K562 (cell line): ENCODE measurements around the gene LILRB3. TPM values are rescaled to one million over a fixed set of nuclear protein-coding genes. Genes with fewer than 3 reads are reported as not detected.
"Not testable (repeated sequence)": the region's sequence is repeated elsewhere in the genome, so short reads cannot be mapped to it uniquely, and the experiment has no call there.

ENCODE experiments used
- ATAC-seq: fragments of 200-7000 bp; cut with Tn5 transposase; 3 replicates; pipeline ENCODE4 v1.9.1; 2020; ENCODE audit warnings: moderate library complexity
- BruUV-seq: library from RNA; stranded (reverse); fragments of 400-500 nt; replicated peaks from 2 replicates; lab custom pipeline; 2021; lab: Mats Ljungman, UMichigan
- CTCF ChIA-PET: fragments of 300-600 bp; formaldehyde crosslinking; extraction: SDS; loops from one replicate; lab custom pipeline; 2021; ENCODE audit warnings: low intra/inter-chr PET ratio; lab: Yijun Ruan, JAX
- POLR2A ChIA-PET: fragments of 300-600, 350-650 bp; sonication (Branson Sonifier 250); formaldehyde crosslinking; extraction: SDS; loops from one replicate; lab custom pipeline; 2021; ENCODE audit warnings: antibody characterized with exemption, inconsistent platforms; lab: Yijun Ruan, JAX
- DNase-seq, 4 experiments: peaks; one replicate each; pipeline versions ENCODE4 v3.0.0 to v3.0.0-alpha.2; 2011 to 2018; ENCODE audit warnings: low spot score in 3 of 4, mixed read lengths in 3 of 4; ENCODE audit errors: extremely low read depth in 1 of 4
- FAIRE-seq: peaks from 2 replicates; lab custom pipeline; 2011; peaks lifted over from hg19 to GRCh38; lab: Jason Lieb, UNC
- H2AFZ ChIP-seq: 2 replicates; pipeline ENCODE4 v1.6.0; 2011; ENCODE audit warnings: low read depth, low read length, control low read depth, inconsistent platforms
- H3K27ac ChIP-seq: fragments of 200-600 bp; 3 replicates; pipeline ENCODE4 v1.8.0; 2011; ENCODE audit warnings: low read depth, mild to moderate bottlenecking, control low read depth, inconsistent platforms, low read length, moderate library complexity, mixed read lengths; ENCODE audit errors: extremely low read depth
- H3K27me3 ChIP-seq, 2 experiments: fragments of 300-600 bp in 1 of 2; 2 replicates in 1 of 2; 3 replicates in 1 of 2; pipeline versions ENCODE4 v1.6.0 to v1.8.0; 2011; ENCODE audit warnings: inconsistent platforms in 2 of 2, low read length in 2 of 2, mild to moderate bottlenecking in 1 of 2, mixed read lengths in 1 of 2, moderate library complexity in 1 of 2; ENCODE audit not compliant: control insufficient read depth in 2 of 2, insufficient read depth in 2 of 2
- H3K36me3 ChIP-seq: fragments of 300-600 bp; 3 replicates; pipeline ENCODE4 v1.8.0; 2011; ENCODE audit warnings: mild to moderate bottlenecking, low read length, inconsistent platforms; ENCODE audit not compliant: control insufficient read depth, insufficient read depth
- H3K4me1 ChIP-seq, 2 experiments: fragments of 200-600 bp in 1 of 2; replicated peaks in 1 of 2; 2 replicates in 1 of 2; 3 replicates in 1 of 2; pipeline versions ENCODE4 v1.5.1 to v1.8.0; 2011; ENCODE audit warnings: inconsistent platforms in 2 of 2, low read length in 2 of 2, mild to moderate bottlenecking in 1 of 2, mixed read lengths in 1 of 2, moderate library complexity in 1 of 2; ENCODE audit not compliant: control insufficient read depth in 2 of 2, insufficient read depth in 2 of 2
- H3K4me2 ChIP-seq: 2 replicates; pipeline ENCODE4 v1.6.1; 2011; ENCODE audit warnings: low read length, control low read depth, inconsistent platforms, mixed read lengths; ENCODE audit not compliant: insufficient read depth
- H3K4me3 ChIP-seq: fragments of 200-600 bp; sonication (generic), shearing (Covaris generic); 2 replicates; pipeline ENCODE4 v1.5.1; 2016; ENCODE audit warnings: control low read depth, inconsistent platforms
- H3K79me2 ChIP-seq: fragments of 200-600 bp; 3 replicates; pipeline ENCODE4 v1.8.0; 2011; ENCODE audit warnings: low read length, inconsistent platforms; ENCODE audit not compliant: control insufficient read depth, insufficient read depth
- H3K9ac ChIP-seq, 2 experiments: 2 replicates each; pipeline versions ENCODE4 v1.6.0 to v1.6.1; 2011; ENCODE audit warnings: low read depth in 2 of 2, low read length in 2 of 2, control low read depth in 1 of 2, inconsistent platforms in 1 of 2, mild to moderate bottlenecking in 1 of 2, mixed read lengths in 1 of 2; ENCODE audit not compliant: insufficient read depth in 1 of 2
- H3K9me1 ChIP-seq: one replicate; pipeline ENCODE4 v1.6.0; 2011; ENCODE audit warnings: inconsistent platforms, mild to moderate bottlenecking, low read length, moderate library complexity; ENCODE audit not compliant: control insufficient read depth, insufficient read depth
- H3K9me3 ChIP-seq: replicated peaks from 2 replicates; pipeline ENCODE4 v1.5.1; 2011; ENCODE audit warnings: low read depth, low read length, inconsistent platforms; ENCODE audit not compliant: control insufficient read depth, insufficient read depth
- H4K20me1 ChIP-seq: replicated peaks from 2 replicates; pipeline ENCODE4 v1.6.1; 2011; ENCODE audit warnings: low read length, inconsistent platforms, mixed read lengths; ENCODE audit not compliant: control insufficient read depth, insufficient read depth
- ADNP ChIP-seq: fragments of 200-800 bp; sonication (Bioruptor generic); IDR thresholded peaks from 2 replicates; pipeline ENCODE4 v1.6.1; 2016; ENCODE audit warnings: missing genetic modification characterization, missing compliant biosample characterization
- FOXO4 ChIP-seq: fragments of 450-650 bp; formaldehyde crosslinking; IDR thresholded peaks from 2 replicates; pipeline ENCODE4 v1.4.0; 2020; ENCODE audit warnings: mild to moderate bottlenecking, moderate library complexity
- HDAC2 ChIP-seq: fragments of 450-650 bp; IDR thresholded peaks from 2 replicates; pipeline ENCODE4 v1.6.1; 2016; ENCODE audit warnings: mild to moderate bottlenecking
- HNRNPUL1 ChIP-seq: fragments of 200-400 bp; formaldehyde crosslinking; IDR thresholded peaks from 2 replicates; pipeline ENCODE4 v1.6.1; 2017; ENCODE audit warnings: low read length
- MEIS2 ChIP-seq: fragments of 450-650 bp; IDR thresholded peaks from 2 replicates; pipeline ENCODE4 v1.6.1; 2014; ENCODE audit warnings: mild to moderate bottlenecking; ENCODE audit not compliant: partially characterized antibody
- MLLT1 ChIP-seq, 2 experiments: fragments of 450-650 bp; IDR thresholded peaks; 2 replicates each; pipeline ENCODE4 v1.6.1; 2016
- ZNF609 ChIP-seq: sonication (generic); formaldehyde crosslinking; IDR thresholded peaks from 2 replicates; pipeline ENCODE4 v1.8.1; 2023; ENCODE audit warnings: missing genetic modification reagents, mild to moderate bottlenecking, borderline replicate concordance
- ZNF707 ChIP-seq: fragments of 250-450 bp; sonication (Bioruptor Pico); conservative IDR thresholded peaks from 2 replicates; pipeline ENCODE4 v1.8.0; 2022; ENCODE audit warnings: inconsistent platforms, mild to moderate bottlenecking, moderate library complexity
- WGBS: fragments of 100-300 bp; shearing (Covaris generic); methylation state at CpG from one replicate; pipeline ENCODE4 v1.1.6; 2016; ENCODE audit warnings: low coverage, mixed read lengths; ENCODE audit not compliant: insufficient coverage; ENCODE audit errors: missing lambda C conversion rate; 5-methylcytosine and 5-hydroxymethylcytosine counted together
- in situ Hi-C: fragments of 300-500 bp; cut with MboI; formaldehyde crosslinking; loops from 4 replicates; pipeline ENCODE4 v1.15.0; 2018; ENCODE audit warnings: inconsistent platforms, mixed read lengths
- intact Hi-C: fragments of 100-400 bp; cut with micrococcal nuclease; formaldehyde crosslinking; loops from 2 replicates; pipeline ENCODE4 v1.14.2; 2022
- polyA plus RNA-seq, 8 experiments: library from polyadenylated mRNA; depleted of rRNA in 4 of 8; stranded (reverse) in 5 of 8; unstranded in 3 of 8; fragments of >200 nt; fragmentation: Nextera tagmentation in 2 of 8; fragmentation: Illumina TruSeq in 1 of 8; extraction: Ambion mirVana in 2 of 8; extraction: Trizol in 1 of 8; gene quantifications; 2 replicates each; pipeline versions ENCODE4 v1.2.1 to v1.2.3, GENCODE V29; 2011 to 2014; ENCODE audit warnings: inconsistent platforms in 1 of 8, missing spikeins in 1 of 8
- total RNA-seq, 7 experiments: library from RNA; depleted of rRNA in 6 of 7; stranded (reverse); fragments of >200 nt in 6 of 7; fragmentation: Illumina TruSeq in 2 of 7; extraction: Trizol in 2 of 7; gene quantifications; 2 replicates each; pipeline versions ENCODE4 v1.2.1 to v1.2.3, GENCODE V29; 2011 to 2021; ENCODE audit warnings: low replicate concordance in 1 of 7

Gene LILRB3
- total and polyA plus RNA-seq, 9 of the 15 experiments (the other 6 are each of a cell fraction or from before 2014, with no cell fraction given) = 0.01 to 0.09 TPM; not detected in 7

GRCh38 chr19:54245936-54246335, 23.1 kb upstream of the LILRB3 start:
- intact Hi-C loops = no loop called here
- Histone ChIP-seq H3K9me3 (no peaks in the 10 kb centered on the region), H3K4me1 (no peaks in the 10 kb centered on the region; a peak in 1 of 5 replicates), H3K27me3 (peaks cover 33 to 35% of the 10 kb centered on the region in 2 experiments), H3K4me2 (no peak overlapping the region), H3K36me3 (no peaks in the 10 kb centered on the region), H3K27ac (no peak overlapping the region), H3K4me3 (no peak overlapping the region), H3K79me2 (no peaks in the 10 kb centered on the region), H2AFZ (no peak overlapping the region), H4K20me1 (no peaks in the 10 kb centered on the region), H3K9ac (no peak overlapping the region), H3K9me1 (no peaks in the 10 kb centered on the region)
- CTCF ChIA-PET = no interaction called here
- in situ Hi-C loops = no loop called here
- TF ChIP-seq ZNF609 (CRISPR knock-in tag) = no peak
- TF ChIP-seq MLLT1 (IDR thresholded peaks at IDR 0.05) = no peak
- TF ChIP-seq HNRNPUL1 = no peak
- TF ChIP-seq MEIS2 = no peak
- no peak for TF ChIP-seq HDAC2
- no peak for TF ChIP-seq FOXO4
- no peak for TF ChIP-seq ZNF707 (CRISPR knock-in tag)
- TF ChIP-seq ADNP = no peak
- BruUV-seq = no TSS peak
- FAIRE-seq = no peak
- POLR2A ChIA-PET = no interaction called here
- no peak for ATAC-seq
- WGBS = 0% methylated on average over 2 of the region's 3 CpGs
- DNase-seq = no peak

GRCh38 chr19:54243809-54244208, 21.0 kb upstream of the LILRB3 start:
- DNase-seq, FAIRE-seq, H3K9me1 ChIP-seq, intact Hi-C loops, H3K4me2 ChIP-seq, CTCF ChIA-PET, H3K36me3 ChIP-seq, H3K79me2 ChIP-seq, H3K27ac ChIP-seq, H3K9ac ChIP-seq, POLR2A ChIA-PET, H4K20me1 ChIP-seq, H3K4me3 ChIP-seq, ATAC-seq, H3K9me3 ChIP-seq, in situ Hi-C loops, H2AFZ ChIP-seq, BruUV-seq: not testable (repeated sequence)
- Histone ChIP-seq H3K27me3 (peaks cover 30 to 43% of the 10 kb centered on the region in 2 experiments), H3K4me1 (peaks cover 0 to 14% of the 10 kb centered on the region in 2 experiments; a peak in 2 of 5 replicates)
- WGBS = 0% methylated on average over 3 of the region's 8 CpGs
